B cell (primary cell): Measurements from ENCODE around the gene CEP295NL. TPM values are rescaled to one million over a fixed set of nuclear protein-coding genes. Genes with fewer than 3 reads are reported as not detected.

Experiments used
- ATAC-seq: fragments of 200-7000 bp; cut with Tn5 transposase; one replicate; pipeline ENCODE4 v1.10.0; 2021; ENCODE audit warnings: low read depth, mild to moderate bottlenecking, moderate number of reproducible peaks, moderate library complexity
- CTCF ChIA-PET: fragments of 350-600 bp; sonication (Branson Sonifier 250); formaldehyde crosslinking; loops from one replicate; lab custom pipeline; 2021; ENCODE audit warnings: antibody characterized with exemption, inconsistent platforms; lab: Charles Lee
- POLR2A ChIA-PET: fragments of 350-600 bp; sonication (Branson Sonifier 250); formaldehyde crosslinking; loops from one replicate; lab custom pipeline; 2021; ENCODE audit warnings: antibody characterized with exemption; lab: Charles Lee
- DNase-seq: peaks from one replicate; pipeline ENCODE4 v3.0.0; 2013
- H2AFZ ChIP-seq: 2 replicates; pipeline ENCODE4 v1.6.1; 2012; ENCODE audit warnings: mild to moderate bottlenecking, low read depth, low read length; ENCODE audit not compliant: insufficient read depth, poor library complexity, severe bottlenecking
- H3K27ac ChIP-seq, 2 donors: 1 replicate in 1 of 2; 2 replicates in 1 of 2; pipeline ENCODE4 v1.5.1; 2012 to 2013; ENCODE audit warnings: low read length in 2 of 2, mild to moderate bottlenecking in 2 of 2, moderate library complexity in 1 of 2
- H3K27me3 ChIP-seq, 4 experiments: fragments of 200-600 bp in 1 of 4; sonication (generic) in 1 of 4; replicated peaks in 1 of 4; 1 replicate in 2 of 4; 2 replicates in 2 of 4; pipeline versions ENCODE4 v1.6.1 to v1.7.0; 2013 to 2016; ENCODE audit warnings: low read length in 3 of 4, mild to moderate bottlenecking in 2 of 4, mixed read lengths in 1 of 4, moderate library complexity in 1 of 4; ENCODE audit not compliant: insufficient read depth in 4 of 4, control insufficient read depth in 3 of 4; ENCODE audit errors: control extremely low read depth in 1 of 4
- H3K36me3 ChIP-seq, 2 experiments: replicated peaks in 1 of 2; 1 replicate in 1 of 2; 2 replicates in 1 of 2; pipeline versions ENCODE4 v1.6.1 to v1.7.1; 2013; ENCODE audit warnings: low read length in 1 of 2; ENCODE audit not compliant: insufficient read depth in 2 of 2, control insufficient read depth in 1 of 2; ENCODE audit errors: control extremely low read depth in 1 of 2, extremely low read depth in 1 of 2
- H3K4me1 ChIP-seq, 2 donors: fragments of 200-600 bp in 1 of 2; sonication (generic) in 1 of 2; 1 replicate in 1 of 2; 2 replicates in 1 of 2; pipeline versions ENCODE4 v1.5.1 to v1.6.1; 2013 to 2017; ENCODE audit warnings: low read length in 2 of 2; ENCODE audit not compliant: control insufficient read depth in 2 of 2, insufficient read depth in 2 of 2
- H3K4me2 ChIP-seq: replicated peaks from 2 replicates; pipeline ENCODE3; 2012; ENCODE audit warnings: mild to moderate bottlenecking, low read depth, low read length; ENCODE audit not compliant: poor library complexity, severe bottlenecking
- H3K4me3 ChIP-seq, 5 experiments: fragments of 200-600 bp in 1 of 5; sonication (generic) in 1 of 5; 1 replicate in 3 of 5; 2 replicates in 2 of 5; pipeline versions ENCODE4 v1.5.1 to v1.7.0; 2011 to 2016; ENCODE audit warnings: low read length in 4 of 5, mild to moderate bottlenecking in 4 of 5, low read depth in 2 of 5, control low read depth in 1 of 5, moderate library complexity in 1 of 5; ENCODE audit not compliant: insufficient read depth in 1 of 5; ENCODE audit errors: control extremely low read depth in 1 of 5, extremely low read depth in 1 of 5
- H3K79me2 ChIP-seq: fragments of 200-600 bp; sonication (generic); one replicate; pipeline ENCODE4 v1.6.0; 2016; ENCODE audit warnings: low read length; ENCODE audit not compliant: control insufficient read depth, insufficient read depth
- H3K9ac ChIP-seq: fragments of 200-600 bp; sonication (generic); 2 replicates; pipeline ENCODE4 v1.6.1; 2017; ENCODE audit warnings: mild to moderate bottlenecking, low read length, moderate library complexity
- H3K9me3 ChIP-seq, 3 donors: one replicate each; pipeline versions ENCODE4 v1.6.1 to v1.7.1; 2013; ENCODE audit warnings: low read length in 2 of 3; ENCODE audit not compliant: control insufficient read depth in 2 of 3, insufficient read depth in 1 of 3; ENCODE audit errors: control extremely low read depth in 1 of 3
- H4K20me1 ChIP-seq: 2 replicates; pipeline ENCODE4 v1.6.0; 2012; ENCODE audit warnings: mild to moderate bottlenecking, low read length; ENCODE audit not compliant: insufficient read depth, control insufficient read depth, poor library complexity, severe bottlenecking
- H3K27ac Mint-ChIP-seq: one replicate; pipeline ENCODE4 v1.8.0; 2021; ENCODE audit warnings: mixed read lengths
- H3K27me3 Mint-ChIP-seq: one replicate; pipeline ENCODE4 v1.8.0; 2021; ENCODE audit warnings: mixed read lengths
- H3K4me1 Mint-ChIP-seq: one replicate; pipeline ENCODE4 v1.8.0; 2021; ENCODE audit warnings: mixed read lengths
- H3K4me3 Mint-ChIP-seq: one replicate; pipeline ENCODE4 v1.8.0; 2021; ENCODE audit warnings: mixed read lengths
- H3K9me3 Mint-ChIP-seq: one replicate; pipeline ENCODE4 v1.8.0; 2022; ENCODE audit warnings: mixed read lengths; ENCODE audit not compliant: insufficient read depth
- CTCF ChIP-seq: fragments of 200-600 bp; IDR thresholded peaks from one replicate; pipeline ENCODE4 v1.8.0; 2022; ENCODE audit warnings: antibody characterized with exemption, mild to moderate bottlenecking
- EZH2 ChIP-seq: IDR thresholded peaks from 2 replicates; pipeline ENCODE4 v1.6.1; 2012; ENCODE audit warnings: borderline replicate concordance, low read depth, mild to moderate bottlenecking, moderate library complexity, low read length; ENCODE audit not compliant: insufficient read depth, poor library complexity, severe bottlenecking
- WGBS: methylation state at CpG from one replicate; pipeline ENCODE4 v1.1.5; 2013; ENCODE audit warnings: missing lambda C conversion rate; ENCODE audit not compliant: insufficient coverage; 5-methylcytosine and 5-hydroxymethylcytosine counted together
- intact Hi-C: fragments of 100-400 bp; cut with micrococcal nuclease; formaldehyde crosslinking; loops from one replicate; pipeline ENCODE4 v1.10.0; 2022
- polyA plus RNA-seq: library from polyadenylated mRNA; depleted of rRNA; stranded (reverse); fragments of >200 nt; gene quantifications from 2 replicates; pipeline ENCODE4 v1.2.3, GENCODE V29; 2012
- total RNA-seq, 2 donors: library from RNA; stranded (reverse); fragments of 120-200 nt in 1 of 2; gene quantifications; 1 replicate in 1 of 2; 2 replicates in 1 of 2; pipeline versions ENCODE4 v1.2.3 to v1.2.4, GENCODE V29; 2013 to 2022

The CEP295NL gene
- total and polyA plus RNA-seq, 2 donors (not counting 1 experiment from before 2014, with no cell fraction given) = 0.09 to 1.3 TPM

GRCh38 chr17:78925234-78925633 is 22.2 kb upstream of the CEP295NL start, which contains the start of gene TIMP2:
Gene TIMP2 (minus strand): TSS chr17:78925387. CDS start chr17:78925088, 299 bp downstream.
- no peaks in the 10 kb centered on the region for H4K20me1 ChIP-seq
- H3K79me2 ChIP-seq = no peaks in the 10 kb centered on the region
- Mint-ChIP-seq H3K4me3 (peak within 1 kb of the TSS; percentile 88), H3K27ac (peak within 1 kb of the TSS; percentile 15), H3K27me3 (peaks cover 11% of the 10 kb centered on the region), H3K9me3 (no peaks in the 10 kb centered on the region), H3K4me1 (peaks cover 13% of the 10 kb centered on the region)
- peak within 1 kb of the TSS; percentile 63 for H3K9ac ChIP-seq
- no peaks in the 10 kb centered on the region for H3K9me3 ChIP-seq
- H3K4me1 ChIP-seq = peaks cover 15 to 27% of the 10 kb centered on the region in 2 donors
- CTCF ChIA-PET = interaction anchor here (0.8 kb wide), 2 partner anchors 57 to 59 kb away, joined by 3 to 4 read pairs; no protein-coding TSS in a partner anchor
- whole genome bisulfite sequencing = 1% methylated on average over 44 of the region's 52 CpGs
- peak; percentile 66 for TF ChIP-seq CTCF
- no peak for TF ChIP-seq EZH2
- H3K27me3 ChIP-seq = peaks cover 0 to 8% (median 2%) of the 10 kb centered on the region in 4 experiments
- H3K4me2 ChIP-seq = peak within 1 kb of the TSS; percentile 90
- peak within 1 kb of the TSS; percentile 60 to 70 (median 66) for H3K4me3 ChIP-seq
- intact Hi-C loops = loop anchor here (2.0 kb wide), 1 partner anchor 36 kb away; no protein-coding TSS in a partner anchor
- DNase-seq (peak; percentile 86), ATAC-seq (peak; percentile 78)
- no peaks in the 10 kb centered on the region for H3K36me3 ChIP-seq
- no peak within 1 kb of the TSS for H3K27ac ChIP-seq
- POLR2A ChIA-PET = interaction anchor here (0.8 to 1.1 kb wide), 2 partner anchors 47 to 85 kb away, joined by 9 to 21 read pairs; no protein-coding TSS in a partner anchor
- H2AFZ ChIP-seq = peak within 1 kb of the TSS; percentile 67
